K562 (cell line): Measurements from ENCODE around the gene NFATC2. TPM values are rescaled to one million over a fixed set of nuclear protein-coding genes. Genes with fewer than 3 reads are reported as not detected.

Experiments
- ATAC-seq: fragments of 200-7000 bp; cut with Tn5 transposase; 3 replicates; pipeline ENCODE4 v1.9.1; 2020; ENCODE audit warnings: moderate library complexity
- BruUV-seq: library from RNA; stranded (reverse); fragments of 400-500 nt; replicated peaks from 2 replicates; lab custom pipeline; 2021; lab: Mats Ljungman, UMichigan
- CTCF ChIA-PET: fragments of 300-600 bp; formaldehyde crosslinking; extraction: SDS; loops from one replicate; lab custom pipeline; 2021; ENCODE audit warnings: low intra/inter-chr PET ratio; lab: Yijun Ruan, JAX
- POLR2A ChIA-PET: fragments of 300-600, 350-650 bp; sonication (Branson Sonifier 250); formaldehyde crosslinking; extraction: SDS; loops from one replicate; lab custom pipeline; 2021; ENCODE audit warnings: antibody characterized with exemption, inconsistent platforms; lab: Yijun Ruan, JAX
- DNase-seq, 4 experiments: peaks; one replicate each; pipeline versions ENCODE4 v3.0.0 to v3.0.0-alpha.2; 2011 to 2018; ENCODE audit warnings: low spot score in 3 of 4, mixed read lengths in 3 of 4; ENCODE audit errors: extremely low read depth in 1 of 4
- FAIRE-seq: peaks from 2 replicates; lab custom pipeline; 2011; peaks lifted over from hg19 to GRCh38; lab: Jason Lieb, UNC
- H2AFZ ChIP-seq: 2 replicates; pipeline ENCODE4 v1.6.0; 2011; ENCODE audit warnings: low read depth, low read length, control low read depth, inconsistent platforms
- H3K27ac ChIP-seq: fragments of 200-600 bp; 3 replicates; pipeline ENCODE4 v1.8.0; 2011; ENCODE audit warnings: low read depth, mild to moderate bottlenecking, control low read depth, inconsistent platforms, low read length, moderate library complexity, mixed read lengths; ENCODE audit errors: extremely low read depth
- H3K27me3 ChIP-seq, 2 experiments: fragments of 300-600 bp in 1 of 2; 2 replicates in 1 of 2; 3 replicates in 1 of 2; pipeline versions ENCODE4 v1.6.0 to v1.8.0; 2011; ENCODE audit warnings: inconsistent platforms in 2 of 2, low read length in 2 of 2, mild to moderate bottlenecking in 1 of 2, mixed read lengths in 1 of 2, moderate library complexity in 1 of 2; ENCODE audit not compliant: control insufficient read depth in 2 of 2, insufficient read depth in 2 of 2
- H3K36me3 ChIP-seq: fragments of 300-600 bp; 3 replicates; pipeline ENCODE4 v1.8.0; 2011; ENCODE audit warnings: mild to moderate bottlenecking, low read length, inconsistent platforms; ENCODE audit not compliant: control insufficient read depth, insufficient read depth
- H3K4me1 ChIP-seq, 2 experiments: fragments of 200-600 bp in 1 of 2; replicated peaks in 1 of 2; 2 replicates in 1 of 2; 3 replicates in 1 of 2; pipeline versions ENCODE4 v1.5.1 to v1.8.0; 2011; ENCODE audit warnings: inconsistent platforms in 2 of 2, low read length in 2 of 2, mild to moderate bottlenecking in 1 of 2, mixed read lengths in 1 of 2, moderate library complexity in 1 of 2; ENCODE audit not compliant: control insufficient read depth in 2 of 2, insufficient read depth in 2 of 2
- H3K4me2 ChIP-seq: 2 replicates; pipeline ENCODE4 v1.6.1; 2011; ENCODE audit warnings: low read length, control low read depth, inconsistent platforms, mixed read lengths; ENCODE audit not compliant: insufficient read depth
- H3K4me3 ChIP-seq: fragments of 200-600 bp; sonication (generic), shearing (Covaris generic); 2 replicates; pipeline ENCODE4 v1.5.1; 2016; ENCODE audit warnings: control low read depth, inconsistent platforms
- H3K79me2 ChIP-seq: fragments of 200-600 bp; 3 replicates; pipeline ENCODE4 v1.8.0; 2011; ENCODE audit warnings: low read length, inconsistent platforms; ENCODE audit not compliant: control insufficient read depth, insufficient read depth
- H3K9ac ChIP-seq, 2 experiments: 2 replicates each; pipeline versions ENCODE4 v1.6.0 to v1.6.1; 2011; ENCODE audit warnings: low read depth in 2 of 2, low read length in 2 of 2, control low read depth in 1 of 2, inconsistent platforms in 1 of 2, mild to moderate bottlenecking in 1 of 2, mixed read lengths in 1 of 2; ENCODE audit not compliant: insufficient read depth in 1 of 2
- H3K9me1 ChIP-seq: one replicate; pipeline ENCODE4 v1.6.0; 2011; ENCODE audit warnings: inconsistent platforms, mild to moderate bottlenecking, low read length, moderate library complexity; ENCODE audit not compliant: control insufficient read depth, insufficient read depth
- H3K9me3 ChIP-seq: replicated peaks from 2 replicates; pipeline ENCODE4 v1.5.1; 2011; ENCODE audit warnings: low read depth, low read length, inconsistent platforms; ENCODE audit not compliant: control insufficient read depth, insufficient read depth
- H4K20me1 ChIP-seq: replicated peaks from 2 replicates; pipeline ENCODE4 v1.6.1; 2011; ENCODE audit warnings: low read length, inconsistent platforms, mixed read lengths; ENCODE audit not compliant: control insufficient read depth, insufficient read depth
- PML ChIP-seq: IDR thresholded peaks from 2 replicates; pipeline ENCODE4 v1.6.1; 2012; ENCODE audit warnings: low read length, inconsistent platforms
- RBM25 ChIP-seq: fragments of 200-400 bp; formaldehyde crosslinking; IDR thresholded peaks from 2 replicates; pipeline ENCODE4 v1.6.1; 2018; ENCODE audit warnings: low read length, low read depth, moderate library complexity; ENCODE audit not compliant: severe bottlenecking
- TCF3 ChIP-seq: sonication (generic); formaldehyde crosslinking; IDR thresholded peaks from 2 replicates; pipeline ENCODE4 v1.4.0; 2020; ENCODE audit warnings: mild to moderate bottlenecking, missing genetic modification reagents
- ZBTB11 ChIP-seq, 3 experiments: fragments of 200-800 bp in 1 of 3; fragments of 250-450 bp in 1 of 3; fragments of 450-650 bp in 1 of 3; sonication (Bioruptor Pico) in 1 of 3; sonication (Bioruptor generic) in 1 of 3; formaldehyde crosslinking in 1 of 3; IDR thresholded peaks; 2 replicates each; pipeline versions ENCODE4 v1.6.1 to v1.8.0; 2016 to 2022; ENCODE audit warnings: mild to moderate bottlenecking in 2 of 3, missing genetic modification characterization in 2 of 3, missing compliant biosample characterization in 1 of 3, moderate library complexity in 1 of 3
- WGBS: fragments of 100-300 bp; shearing (Covaris generic); methylation state at CpG from one replicate; pipeline ENCODE4 v1.1.6; 2016; ENCODE audit warnings: low coverage, mixed read lengths; ENCODE audit not compliant: insufficient coverage; ENCODE audit errors: missing lambda C conversion rate; 5-methylcytosine and 5-hydroxymethylcytosine counted together
- in situ Hi-C: fragments of 300-500 bp; cut with MboI; formaldehyde crosslinking; loops from 4 replicates; pipeline ENCODE4 v1.15.0; 2018; ENCODE audit warnings: inconsistent platforms, mixed read lengths
- intact Hi-C: fragments of 100-400 bp; cut with micrococcal nuclease; formaldehyde crosslinking; loops from 2 replicates; pipeline ENCODE4 v1.14.2; 2022
- polyA plus RNA-seq, 8 experiments: library from polyadenylated mRNA; depleted of rRNA in 4 of 8; stranded (reverse) in 5 of 8; unstranded in 3 of 8; fragments of >200 nt; fragmentation: Nextera tagmentation in 2 of 8; fragmentation: Illumina TruSeq in 1 of 8; extraction: Ambion mirVana in 2 of 8; extraction: Trizol in 1 of 8; gene quantifications; 2 replicates each; pipeline versions ENCODE4 v1.2.1 to v1.2.3, GENCODE V29; 2011 to 2014; ENCODE audit warnings: inconsistent platforms in 1 of 8, missing spikeins in 1 of 8
- total RNA-seq, 7 experiments: library from RNA; depleted of rRNA in 6 of 7; stranded (reverse); fragments of >200 nt in 6 of 7; fragmentation: Illumina TruSeq in 2 of 7; extraction: Trizol in 2 of 7; gene quantifications; 2 replicates each; pipeline versions ENCODE4 v1.2.1 to v1.2.3, GENCODE V29; 2011 to 2021; ENCODE audit warnings: low replicate concordance in 1 of 7
- TF ChIP-seq, protein P1 (sequence below): fragments of 450-650 bp; formaldehyde crosslinking; conservative IDR thresholded peaks from 2 replicates; pipeline ENCODE4 v1.4.0; 2022; ENCODE audit warnings: mild to moderate bottlenecking, missing genetic modification characterization
- TF ChIP-seq, protein P2 (sequence below), 3 experiments: IDR thresholded peaks in 2 of 3; conservative IDR thresholded peaks in 1 of 3; 2 replicates each; pipeline ENCODE4 v1.5.1; 2011 to 2012; ENCODE audit warnings: low read length in 3 of 3, mild to moderate bottlenecking in 3 of 3, control low read depth in 2 of 3, improper control_type of control experiment in 1 of 3, inconsistent platforms in 1 of 3, low read depth in 1 of 3, mixed read lengths in 1 of 3, moderate library complexity in 1 of 3; ENCODE audit not compliant: insufficient read depth in 2 of 3

The NFATC2 gene
- total and polyA plus RNA-seq, 9 of the 15 experiments (the other 6 are each of a cell fraction or from before 2014, with no cell fraction given) = 1.9 to 11.2 (median 3.0) TPM

DNA sequence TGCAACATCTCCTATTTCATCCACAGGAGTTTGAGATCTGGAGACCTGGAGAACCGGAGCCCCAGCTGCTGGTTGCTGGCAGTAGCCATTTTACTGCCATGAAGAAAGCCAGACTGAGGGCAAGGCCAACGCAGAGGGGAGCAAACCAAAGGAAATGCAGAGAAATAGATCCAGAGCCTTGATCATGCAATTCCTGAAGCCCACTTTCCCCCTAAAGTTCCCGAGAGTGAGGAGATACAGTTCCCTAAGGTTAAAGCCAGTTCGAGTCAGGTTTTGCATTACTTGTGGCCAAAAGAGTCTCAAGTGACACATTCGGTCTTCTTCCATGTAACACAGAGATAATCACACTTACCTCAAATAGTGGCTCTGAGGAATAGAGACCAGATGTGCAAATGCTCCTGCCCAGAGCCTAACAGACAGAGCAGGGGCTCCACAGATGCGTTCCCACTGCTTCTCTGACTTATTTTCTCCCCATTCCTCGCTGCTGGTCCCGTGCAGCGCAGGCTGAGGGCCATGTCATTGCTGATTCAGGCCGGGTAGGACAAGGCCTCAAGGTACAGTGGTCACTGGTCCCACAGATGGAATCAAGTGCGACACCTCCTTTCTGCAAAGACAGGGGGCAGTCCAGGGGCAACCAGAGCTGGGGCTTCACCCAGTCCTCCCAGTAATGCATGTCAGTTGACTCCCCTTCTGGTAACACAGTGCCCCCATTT, 35.1 kb upstream of the NFATC2 start:
- no peaks in the 10 kb centered on the region for H3K27me3 ChIP-seq
- POLR2A ChIA-PET = no interaction called here
- no peaks in the 10 kb centered on the region for H3K36me3 ChIP-seq
- FAIRE-seq (no peak), ATAC-seq (peak; percentile 60), DNase-seq (no peak)
- H3K4me2 ChIP-seq = no peak overlapping the region; the same call in 1 of the 2 replicates
- in situ Hi-C loops (no loop called here), intact Hi-C loops (no loop called here)
- H3K79me2 ChIP-seq = no peaks in the 10 kb centered on the region
- WGBS = 53% methylated on average over 11 of the region's 11 CpGs
- no peaks in the 10 kb centered on the region; a peak in 3 of 5 replicates for H3K4me1 ChIP-seq
- H3K9me1 ChIP-seq = no peaks in the 10 kb centered on the region
- H3K9ac ChIP-seq = no peak overlapping the region
- H4K20me1 ChIP-seq = no peaks in the 10 kb centered on the region
- TF ChIP-seq, protein P1, sequence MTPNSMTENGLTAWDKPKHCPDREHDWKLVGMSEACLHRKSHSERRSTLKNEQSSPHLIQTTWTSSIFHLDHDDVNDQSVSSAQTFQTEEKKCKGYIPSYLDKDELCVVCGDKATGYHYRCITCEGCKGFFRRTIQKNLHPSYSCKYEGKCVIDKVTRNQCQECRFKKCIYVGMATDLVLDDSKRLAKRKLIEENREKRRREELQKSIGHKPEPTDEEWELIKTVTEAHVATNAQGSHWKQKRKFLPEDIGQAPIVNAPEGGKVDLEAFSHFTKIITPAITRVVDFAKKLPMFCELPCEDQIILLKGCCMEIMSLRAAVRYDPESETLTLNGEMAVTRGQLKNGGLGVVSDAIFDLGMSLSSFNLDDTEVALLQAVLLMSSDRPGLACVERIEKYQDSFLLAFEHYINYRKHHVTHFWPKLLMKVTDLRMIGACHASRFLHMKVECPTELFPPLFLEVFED (CRISPR knock-in tag) = no peak
- TF ChIP-seq ZBTB11 (CRISPR knock-in tag; IDR thresholded peaks at IDR 0.05) = 0 out of 6 replicates have a peak, but pooled peaks of 1 of the 3 experiments have one; percentile 39
- TF ChIP-seq, protein P2, sequence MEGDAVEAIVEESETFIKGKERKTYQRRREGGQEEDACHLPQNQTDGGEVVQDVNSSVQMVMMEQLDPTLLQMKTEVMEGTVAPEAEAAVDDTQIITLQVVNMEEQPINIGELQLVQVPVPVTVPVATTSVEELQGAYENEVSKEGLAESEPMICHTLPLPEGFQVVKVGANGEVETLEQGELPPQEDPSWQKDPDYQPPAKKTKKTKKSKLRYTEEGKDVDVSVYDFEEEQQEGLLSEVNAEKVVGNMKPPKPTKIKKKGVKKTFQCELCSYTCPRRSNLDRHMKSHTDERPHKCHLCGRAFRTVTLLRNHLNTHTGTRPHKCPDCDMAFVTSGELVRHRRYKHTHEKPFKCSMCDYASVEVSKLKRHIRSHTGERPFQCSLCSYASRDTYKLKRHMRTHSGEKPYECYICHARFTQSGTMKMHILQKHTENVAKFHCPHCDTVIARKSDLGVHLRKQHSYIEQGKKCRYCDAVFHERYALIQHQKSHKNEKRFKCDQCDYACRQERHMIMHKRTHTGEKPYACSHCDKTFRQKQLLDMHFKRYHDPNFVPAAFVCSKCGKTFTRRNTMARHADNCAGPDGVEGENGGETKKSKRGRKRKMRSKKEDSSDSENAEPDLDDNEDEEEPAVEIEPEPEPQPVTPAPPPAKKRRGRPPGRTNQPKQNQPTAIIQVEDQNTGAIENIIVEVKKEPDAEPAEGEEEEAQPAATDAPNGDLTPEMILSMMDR (IDR thresholded peaks at IDR 0.05 in 2 of 3, conservative IDR thresholded peaks at IDR 0.05 in 1 of 3; ENCODE audit: insufficient read depth in 2 of 3, low read depth in 1 of 3, low read length in 3 of 3) = peak in 2 of 3 experiments; percentile 3 to 32; a peak in 1 of 6 replicates
- TF ChIP-seq TCF3 (CRISPR knock-in tag) = no peak
- no peak for TF ChIP-seq PML
- peak; percentile 44 for TF ChIP-seq RBM25
- H3K27ac ChIP-seq = no peak overlapping the region
- CTCF ChIA-PET = no interaction called here
- no TSS peak for BruUV-seq
- no peaks in the 10 kb centered on the region; the same call in 1 of the 2 replicates for H3K9me3 ChIP-seq
- H3K4me3 ChIP-seq = no peak overlapping the region
- peak overlapping the region; percentile 54 for H2AFZ ChIP-seq
